WTC11 (cell line): Measurements from ENCODE around the gene PLXNC1. TPM values are rescaled to one million over a fixed set of nuclear protein-coding genes. Genes with fewer than 3 reads are reported as not detected.

ENCODE experiments used
- ATAC-seq: fragments of 200-7000 bp; cut with Tn5 transposase; 2 replicates; pipeline ENCODE4 v1.10.0; 2021; ENCODE audit warnings: mild to moderate bottlenecking, moderate library complexity
- CTCF ChIA-PET: fragments of 300-600 bp; sonication (Branson Sonifier 250); formaldehyde crosslinking; loops from one replicate; lab custom pipeline; 2021; ENCODE audit warnings: antibody characterized with exemption; lab: Charles Lee
- POLR2A ChIA-PET: fragments of 350-600 bp; sonication (Branson Sonifier 250); formaldehyde crosslinking; loops from one replicate; lab custom pipeline; 2021; ENCODE audit warnings: antibody characterized with exemption; lab: Charles Lee
- DNase-seq: peaks from one replicate; pipeline ENCODE4 v3.0.0; 2021; ENCODE audit warnings: low spot score
- H3K27ac Mint-ChIP-seq: 2 replicates; pipeline ENCODE4 v1.8.0; 2021; ENCODE audit warnings: mixed read lengths
- H3K27me3 Mint-ChIP-seq: 2 replicates; pipeline ENCODE4 v1.8.0; 2021; ENCODE audit warnings: low read depth, mild to moderate bottlenecking, moderate library complexity, mixed read lengths
- H3K36me3 Mint-ChIP-seq: 2 replicates; pipeline ENCODE4 v1.8.0; 2021; ENCODE audit warnings: mixed read lengths
- H3K4me1 Mint-ChIP-seq: 2 replicates; pipeline ENCODE4 v1.8.0; 2022; ENCODE audit warnings: mixed read lengths
- H3K4me3 Mint-ChIP-seq: 2 replicates; pipeline ENCODE4 v1.8.0; 2021; ENCODE audit warnings: mild to moderate bottlenecking, moderate library complexity, mixed read lengths
- H3K9me3 Mint-ChIP-seq: 2 replicates; pipeline ENCODE4 v1.8.0; 2021; ENCODE audit warnings: mixed read lengths
- ATF1 ChIP-seq: sonication (generic); formaldehyde crosslinking; IDR thresholded peaks from 2 replicates; pipeline ENCODE4 v1.8.1; 2023; ENCODE audit warnings: mild to moderate bottlenecking, moderate library complexity, missing genetic modification reagents
- FOXJ3 ChIP-seq: sonication (generic); formaldehyde crosslinking; IDR thresholded peaks from 2 replicates; pipeline ENCODE4 v1.9.0; 2021; ENCODE audit warnings: missing genetic modification reagents, mild to moderate bottlenecking, borderline replicate concordance
- GABPB1 ChIP-seq: sonication (generic); formaldehyde crosslinking; IDR thresholded peaks from 2 replicates; pipeline ENCODE4 v1.8.1; 2023; ENCODE audit warnings: mild to moderate bottlenecking, missing genetic modification reagents
- JAZF1 ChIP-seq: fragments of 250-450 bp; sonication (Bioruptor Pico); IDR thresholded peaks from 2 replicates; pipeline ENCODE4 v1.9.0; 2021; ENCODE audit warnings: moderate library complexity, mild to moderate bottlenecking, inconsistent platforms
- JUN ChIP-seq: sonication (generic); formaldehyde crosslinking; IDR thresholded peaks from 2 replicates; pipeline ENCODE4 v1.8.0; 2023; ENCODE audit warnings: mild to moderate bottlenecking, missing genetic modification reagents
- MYBL2 ChIP-seq: sonication (generic); formaldehyde crosslinking; IDR thresholded peaks from 2 replicates; pipeline ENCODE4 v1.8.1; 2023; ENCODE audit warnings: mild to moderate bottlenecking, moderate library complexity, missing genetic modification reagents
- NR2C2 ChIP-seq: sonication (generic); formaldehyde crosslinking; IDR thresholded peaks from 2 replicates; pipeline ENCODE4 v1.8.0; 2022; ENCODE audit warnings: mild to moderate bottlenecking, missing genetic modification reagents
- RELA ChIP-seq: sonication (generic); formaldehyde crosslinking; IDR thresholded peaks from 2 replicates; pipeline ENCODE4 v1.8.1; 2022; ENCODE audit warnings: missing genetic modification reagents, mild to moderate bottlenecking, borderline replicate concordance
- SP1 ChIP-seq: sonication (generic); formaldehyde crosslinking; conservative IDR thresholded peaks from 2 replicates; pipeline ENCODE4 v1.8.1; 2022; ENCODE audit warnings: missing genetic modification reagents
- ZNF138 ChIP-seq: sonication (generic); formaldehyde crosslinking; conservative IDR thresholded peaks from 2 replicates; pipeline ENCODE4 v1.8.1; 2022; ENCODE audit warnings: mild to moderate bottlenecking, moderate library complexity, missing genetic modification reagents
- ZNF317 ChIP-seq: sonication (generic); formaldehyde crosslinking; IDR thresholded peaks from 2 replicates; pipeline ENCODE4 v1.8.1; 2023; ENCODE audit warnings: low read depth, mild to moderate bottlenecking, moderate library complexity, missing genetic modification reagents, borderline replicate concordance
- ZNF423 ChIP-seq: fragments of 250-450 bp; sonication (Bioruptor Pico); IDR thresholded peaks from 2 replicates; pipeline ENCODE4 v2.1.2; 2022; ENCODE audit warnings: mild to moderate bottlenecking, moderate library complexity
- total RNA-seq: library from RNA; stranded (reverse); gene quantifications from 3 replicates; pipeline ENCODE4 v1.2.3, GENCODE V29; 2021
- TF ChIP-seq, protein P1 (sequence below): sonication (generic); formaldehyde crosslinking; IDR thresholded peaks from 2 replicates; pipeline ENCODE4 v1.8.1; 2023; ENCODE audit warnings: mild to moderate bottlenecking, missing genetic modification reagents
- TF ChIP-seq, protein P2 (sequence below): sonication (generic); formaldehyde crosslinking; IDR thresholded peaks from 2 replicates; pipeline ENCODE4 v1.8.1; 2023; ENCODE audit warnings: mild to moderate bottlenecking, missing genetic modification reagents
- TF ChIP-seq, protein P3 (sequence below): fragments of 250-450 bp; sonication (Bioruptor Pico); IDR thresholded peaks from 2 replicates; pipeline ENCODE4 v1.9.0; 2021; ENCODE audit warnings: mild to moderate bottlenecking
- TF ChIP-seq, protein P4 (sequence below): sonication (generic); formaldehyde crosslinking; IDR thresholded peaks from 2 replicates; pipeline ENCODE4 v1.8.1; 2023; ENCODE audit warnings: mild to moderate bottlenecking, missing genetic modification reagents, moderate library complexity
- TF ChIP-seq, protein P5 (sequence below): sonication (generic); formaldehyde crosslinking; IDR thresholded peaks from 2 replicates; pipeline ENCODE4 v1.8.1; 2023; ENCODE audit warnings: mild to moderate bottlenecking, missing genetic modification reagents, moderate library complexity
- TF ChIP-seq, protein P6 (sequence below): sonication (generic); formaldehyde crosslinking; IDR thresholded peaks from 2 replicates; pipeline ENCODE4 v1.8.0; 2023; ENCODE audit warnings: missing genetic modification reagents, mild to moderate bottlenecking, borderline replicate concordance

The PLXNC1 gene
- total RNA-seq, 1 experiment from 2014 or later, result 3.1 TPM

DNA sequence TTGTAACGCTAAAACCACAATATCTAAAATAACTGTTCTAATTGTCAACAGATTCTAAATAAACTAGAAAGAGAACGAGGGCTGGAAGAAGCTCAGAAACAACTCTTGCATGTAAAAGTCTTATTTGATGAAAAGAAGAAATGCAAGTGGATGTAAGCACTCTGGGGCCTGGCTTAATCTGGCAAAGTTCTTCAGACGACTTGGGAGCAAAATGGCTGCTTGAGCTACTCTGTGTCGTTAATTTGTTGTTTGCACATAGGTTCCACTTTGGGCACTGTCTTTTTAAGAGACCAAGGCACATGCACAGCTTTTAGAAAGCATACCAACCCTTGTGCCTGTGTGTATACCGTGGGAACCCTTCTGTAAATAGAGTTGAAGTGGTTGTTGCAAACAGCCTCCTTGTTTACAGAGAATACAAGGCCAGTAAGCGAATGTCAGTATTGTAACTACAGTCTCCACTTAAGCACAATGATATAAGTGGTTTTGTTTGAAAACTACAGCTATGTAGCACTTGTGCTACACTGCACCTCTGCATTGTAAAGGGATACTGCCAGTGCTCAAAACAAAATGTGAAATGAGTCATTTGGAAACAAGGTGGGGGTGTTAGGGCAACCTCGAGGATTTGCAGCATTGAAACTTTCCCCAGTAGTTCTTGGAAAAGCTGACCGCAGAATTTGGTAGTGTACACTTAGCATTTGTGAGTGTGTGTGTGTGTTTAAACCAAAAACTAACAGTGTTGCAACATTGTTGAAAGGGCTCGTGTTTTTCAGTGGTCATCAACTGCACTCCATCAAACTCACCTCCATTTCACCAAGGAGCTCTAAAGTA, 157.0 kb downstream of the PLXNC1 start:
- 0 out of 2 replicates have a peak overlapping the region, but pooled peaks have one; percentile 9 for H3K4me3 Mint-ChIP-seq
- POLR2A ChIA-PET, result no interaction called here
- peaks cover 31% of the 10 kb centered on the region for H3K36me3 Mint-ChIP-seq
- peak overlapping the region; percentile 86 for H3K27ac Mint-ChIP-seq
- CTCF ChIA-PET, result interaction anchor here (1.0 to 1.4 kb wide), 3 partner anchors 156 to 570 kb away, joined by 3 to 4 read pairs (median 3); no protein-coding TSS in a partner anchor
- ATAC-seq, result no peak
- H3K9me3 Mint-ChIP-seq, result no peaks in the 10 kb centered on the region
- DNase-seq, result no peak
- H3K4me1 Mint-ChIP-seq, result peaks cover 36% of the 10 kb centered on the region
- TF ChIP-seq, protein P1, sequence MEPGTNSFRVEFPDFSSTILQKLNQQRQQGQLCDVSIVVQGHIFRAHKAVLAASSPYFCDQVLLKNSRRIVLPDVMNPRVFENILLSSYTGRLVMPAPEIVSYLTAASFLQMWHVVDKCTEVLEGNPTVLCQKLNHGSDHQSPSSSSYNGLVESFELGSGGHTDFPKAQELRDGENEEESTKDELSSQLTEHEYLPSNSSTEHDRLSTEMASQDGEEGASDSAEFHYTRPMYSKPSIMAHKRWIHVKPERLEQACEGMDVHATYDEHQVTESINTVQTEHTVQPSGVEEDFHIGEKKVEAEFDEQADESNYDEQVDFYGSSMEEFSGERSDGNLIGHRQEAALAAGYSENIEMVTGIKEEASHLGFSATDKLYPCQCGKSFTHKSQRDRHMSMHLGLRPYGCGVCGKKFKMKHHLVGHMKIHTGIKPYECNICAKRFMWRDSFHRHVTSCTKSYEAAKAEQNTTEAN, result no peak
- no peak for TF ChIP-seq NR2C2
- TF ChIP-seq, protein P2, sequence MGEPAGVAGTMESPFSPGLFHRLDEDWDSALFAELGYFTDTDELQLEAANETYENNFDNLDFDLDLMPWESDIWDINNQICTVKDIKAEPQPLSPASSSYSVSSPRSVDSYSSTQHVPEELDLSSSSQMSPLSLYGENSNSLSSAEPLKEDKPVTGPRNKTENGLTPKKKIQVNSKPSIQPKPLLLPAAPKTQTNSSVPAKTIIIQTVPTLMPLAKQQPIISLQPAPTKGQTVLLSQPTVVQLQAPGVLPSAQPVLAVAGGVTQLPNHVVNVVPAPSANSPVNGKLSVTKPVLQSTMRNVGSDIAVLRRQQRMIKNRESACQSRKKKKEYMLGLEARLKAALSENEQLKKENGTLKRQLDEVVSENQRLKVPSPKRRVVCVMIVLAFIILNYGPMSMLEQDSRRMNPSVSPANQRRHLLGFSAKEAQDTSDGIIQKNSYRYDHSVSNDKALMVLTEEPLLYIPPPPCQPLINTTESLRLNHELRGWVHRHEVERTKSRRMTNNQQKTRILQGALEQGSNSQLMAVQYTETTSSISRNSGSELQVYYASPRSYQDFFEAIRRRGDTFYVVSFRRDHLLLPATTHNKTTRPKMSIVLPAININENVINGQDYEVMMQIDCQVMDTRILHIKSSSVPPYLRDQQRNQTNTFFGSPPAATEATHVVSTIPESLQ (CRISPR knock-in tag), result no peak
- TF ChIP-seq SP1 (CRISPR knock-in tag), result no peak
- no peak for TF ChIP-seq ZNF138 (CRISPR knock-in tag)
- no peaks in the 10 kb centered on the region for H3K27me3 Mint-ChIP-seq

DNA sequence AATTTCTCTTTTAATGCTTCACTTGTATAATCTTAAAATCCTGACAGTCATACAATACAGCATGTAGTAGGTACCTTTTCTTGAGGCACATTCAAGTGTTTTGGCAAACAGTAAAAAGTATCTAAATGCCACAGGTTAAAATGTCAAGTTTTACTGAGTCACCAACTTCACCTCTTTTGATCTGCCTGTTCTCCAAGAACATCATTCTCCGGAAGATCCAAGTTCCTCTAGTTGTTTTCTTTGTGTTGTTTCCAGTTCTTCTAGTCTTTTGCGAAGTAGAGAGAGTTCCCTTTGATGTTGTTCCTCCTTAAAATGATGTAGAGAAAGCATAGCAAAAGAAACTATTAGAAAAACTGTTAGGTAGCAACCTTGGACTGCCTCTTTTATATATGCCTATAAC, 160.2 kb downstream of the PLXNC1 start:
- Mint-ChIP-seq H3K4me1 (peaks cover 30% of the 10 kb centered on the region), H3K27me3 (no peaks in the 10 kb centered on the region), H3K36me3 (peaks cover 42% of the 10 kb centered on the region)
- CTCF ChIA-PET, result no interaction called here
- TF ChIP-seq ZNF138 (CRISPR knock-in tag), result no peak
- no peak for TF ChIP-seq JUN (CRISPR knock-in tag)
- no peak for TF ChIP-seq ATF1 (CRISPR knock-in tag)
- no peak for TF ChIP-seq ZNF317 (CRISPR knock-in tag)
- TF ChIP-seq RELA, result no peak
- TF ChIP-seq FOXJ3 (CRISPR knock-in tag), result no peak
- TF ChIP-seq, protein P3, sequence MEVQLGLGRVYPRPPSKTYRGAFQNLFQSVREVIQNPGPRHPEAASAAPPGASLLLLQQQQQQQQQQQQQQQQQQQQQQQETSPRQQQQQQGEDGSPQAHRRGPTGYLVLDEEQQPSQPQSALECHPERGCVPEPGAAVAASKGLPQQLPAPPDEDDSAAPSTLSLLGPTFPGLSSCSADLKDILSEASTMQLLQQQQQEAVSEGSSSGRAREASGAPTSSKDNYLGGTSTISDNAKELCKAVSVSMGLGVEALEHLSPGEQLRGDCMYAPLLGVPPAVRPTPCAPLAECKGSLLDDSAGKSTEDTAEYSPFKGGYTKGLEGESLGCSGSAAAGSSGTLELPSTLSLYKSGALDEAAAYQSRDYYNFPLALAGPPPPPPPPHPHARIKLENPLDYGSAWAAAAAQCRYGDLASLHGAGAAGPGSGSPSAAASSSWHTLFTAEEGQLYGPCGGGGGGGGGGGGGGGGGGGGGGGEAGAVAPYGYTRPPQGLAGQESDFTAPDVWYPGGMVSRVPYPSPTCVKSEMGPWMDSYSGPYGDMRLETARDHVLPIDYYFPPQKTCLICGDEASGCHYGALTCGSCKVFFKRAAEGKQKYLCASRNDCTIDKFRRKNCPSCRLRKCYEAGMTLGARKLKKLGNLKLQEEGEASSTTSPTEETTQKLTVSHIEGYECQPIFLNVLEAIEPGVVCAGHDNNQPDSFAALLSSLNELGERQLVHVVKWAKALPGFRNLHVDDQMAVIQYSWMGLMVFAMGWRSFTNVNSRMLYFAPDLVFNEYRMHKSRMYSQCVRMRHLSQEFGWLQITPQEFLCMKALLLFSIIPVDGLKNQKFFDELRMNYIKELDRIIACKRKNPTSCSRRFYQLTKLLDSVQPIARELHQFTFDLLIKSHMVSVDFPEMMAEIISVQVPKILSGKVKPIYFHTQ (CRISPR knock-in tag), result no peak
- TF ChIP-seq, protein P4, sequence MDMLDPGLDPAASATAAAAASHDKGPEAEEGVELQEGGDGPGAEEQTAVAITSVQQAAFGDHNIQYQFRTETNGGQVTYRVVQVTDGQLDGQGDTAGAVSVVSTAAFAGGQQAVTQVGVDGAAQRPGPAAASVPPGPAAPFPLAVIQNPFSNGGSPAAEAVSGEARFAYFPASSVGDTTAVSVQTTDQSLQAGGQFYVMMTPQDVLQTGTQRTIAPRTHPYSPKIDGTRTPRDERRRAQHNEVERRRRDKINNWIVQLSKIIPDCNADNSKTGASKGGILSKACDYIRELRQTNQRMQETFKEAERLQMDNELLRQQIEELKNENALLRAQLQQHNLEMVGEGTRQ (CRISPR knock-in tag), result no peak
- TF ChIP-seq, protein P5, sequence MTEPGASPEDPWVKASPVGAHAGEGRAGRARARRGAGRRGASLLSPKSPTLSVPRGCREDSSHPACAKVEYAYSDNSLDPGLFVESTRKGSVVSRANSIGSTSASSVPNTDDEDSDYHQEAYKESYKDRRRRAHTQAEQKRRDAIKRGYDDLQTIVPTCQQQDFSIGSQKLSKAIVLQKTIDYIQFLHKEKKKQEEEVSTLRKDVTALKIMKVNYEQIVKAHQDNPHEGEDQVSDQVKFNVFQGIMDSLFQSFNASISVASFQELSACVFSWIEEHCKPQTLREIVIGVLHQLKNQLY (CRISPR knock-in tag), result no peak
- no peak for TF ChIP-seq GABPB1
- TF ChIP-seq, protein P6, sequence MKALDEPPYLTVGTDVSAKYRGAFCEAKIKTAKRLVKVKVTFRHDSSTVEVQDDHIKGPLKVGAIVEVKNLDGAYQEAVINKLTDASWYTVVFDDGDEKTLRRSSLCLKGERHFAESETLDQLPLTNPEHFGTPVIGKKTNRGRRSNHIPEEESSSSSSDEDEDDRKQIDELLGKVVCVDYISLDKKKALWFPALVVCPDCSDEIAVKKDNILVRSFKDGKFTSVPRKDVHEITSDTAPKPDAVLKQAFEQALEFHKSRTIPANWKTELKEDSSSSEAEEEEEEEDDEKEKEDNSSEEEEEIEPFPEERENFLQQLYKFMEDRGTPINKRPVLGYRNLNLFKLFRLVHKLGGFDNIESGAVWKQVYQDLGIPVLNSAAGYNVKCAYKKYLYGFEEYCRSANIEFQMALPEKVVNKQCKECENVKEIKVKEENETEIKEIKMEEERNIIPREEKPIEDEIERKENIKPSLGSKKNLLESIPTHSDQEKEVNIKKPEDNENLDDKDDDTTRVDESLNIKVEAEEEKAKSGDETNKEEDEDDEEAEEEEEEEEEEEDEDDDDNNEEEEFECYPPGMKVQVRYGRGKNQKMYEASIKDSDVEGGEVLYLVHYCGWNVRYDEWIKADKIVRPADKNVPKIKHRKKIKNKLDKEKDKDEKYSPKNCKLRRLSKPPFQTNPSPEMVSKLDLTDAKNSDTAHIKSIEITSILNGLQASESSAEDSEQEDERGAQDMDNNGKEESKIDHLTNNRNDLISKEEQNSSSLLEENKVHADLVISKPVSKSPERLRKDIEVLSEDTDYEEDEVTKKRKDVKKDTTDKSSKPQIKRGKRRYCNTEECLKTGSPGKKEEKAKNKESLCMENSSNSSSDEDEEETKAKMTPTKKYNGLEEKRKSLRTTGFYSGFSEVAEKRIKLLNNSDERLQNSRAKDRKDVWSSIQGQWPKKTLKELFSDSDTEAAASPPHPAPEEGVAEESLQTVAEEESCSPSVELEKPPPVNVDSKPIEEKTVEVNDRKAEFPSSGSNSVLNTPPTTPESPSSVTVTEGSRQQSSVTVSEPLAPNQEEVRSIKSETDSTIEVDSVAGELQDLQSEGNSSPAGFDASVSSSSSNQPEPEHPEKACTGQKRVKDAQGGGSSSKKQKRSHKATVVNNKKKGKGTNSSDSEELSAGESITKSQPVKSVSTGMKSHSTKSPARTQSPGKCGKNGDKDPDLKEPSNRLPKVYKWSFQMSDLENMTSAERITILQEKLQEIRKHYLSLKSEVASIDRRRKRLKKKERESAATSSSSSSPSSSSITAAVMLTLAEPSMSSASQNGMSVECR, result no peak
- TF ChIP-seq MYBL2 (CRISPR knock-in tag), result no peak
- no peak for TF ChIP-seq JAZF1
- TF ChIP-seq ZNF423 (CRISPR knock-in tag), result no peak
- TF ChIP-seq, all 79 proteins: peak for 0
- POLR2A ChIA-PET, result no interaction called here
- H3K27ac Mint-ChIP-seq, result no peak overlapping the region
- no peaks in the 10 kb centered on the region for H3K9me3 Mint-ChIP-seq
- no peak for ATAC-seq
- no peak for DNase-seq
- no peak overlapping the region for H3K4me3 Mint-ChIP-seq
